ENCODE measurements around the gene WDR93.

Gene WDR93

DNA sequence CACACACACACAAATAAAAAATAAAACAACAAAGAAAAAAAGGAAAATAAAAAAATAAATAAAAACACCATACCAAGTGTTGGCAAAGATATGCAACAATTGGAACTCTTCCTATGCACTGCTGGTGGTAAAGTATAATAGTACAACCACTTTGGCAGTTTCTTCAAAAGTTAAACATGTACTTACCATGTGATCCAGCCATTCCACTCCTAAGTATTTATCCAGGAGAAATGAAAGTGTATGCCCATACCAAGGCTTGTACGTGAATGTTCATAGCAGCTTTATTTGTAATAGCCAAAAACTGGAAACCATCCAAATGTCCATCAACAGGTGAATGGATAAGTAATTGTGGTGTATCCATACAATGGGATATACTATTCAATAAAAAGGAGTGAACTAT, 17.0 kb downstream of the WDR93 start:
- no peak overlapping the region for H3K27ac ChIP-seq
- DNase-seq (ENCODE audit: low spot score): no peak
- TF ChIP-seq CTCF (IDR thresholded peaks at IDR 0.05): no peak
- H3K4me3 ChIP-seq: no peak overlapping the region

DNA sequence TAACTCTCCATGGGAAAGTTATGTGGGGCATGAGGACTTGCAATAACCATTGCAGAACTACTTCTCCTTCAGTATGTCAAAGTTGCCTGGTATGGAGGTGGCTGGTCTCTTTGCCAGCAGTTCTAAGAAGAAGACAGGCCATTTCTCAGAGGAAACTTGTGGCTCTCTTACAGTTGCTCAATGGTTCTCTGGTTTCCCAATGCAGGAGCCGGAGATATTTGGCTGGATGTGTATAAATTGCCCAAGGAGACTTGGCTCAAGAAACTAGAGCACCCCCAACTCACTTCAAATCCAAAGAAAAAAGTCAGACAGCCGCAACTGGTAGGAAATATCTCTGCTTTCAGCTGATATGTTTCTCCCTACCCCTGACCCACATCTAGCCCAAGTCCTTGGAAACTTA, 24.2 kb downstream of the WDR93 start:
- Histone ChIP-seq H3K4me3 (no peak overlapping the region), H3K27ac (no peak overlapping the region)
- TF ChIP-seq CTCF (IDR thresholded peaks at IDR 0.05): no peak
- no peak for DNase-seq (ENCODE audit: low spot score)

DNA sequence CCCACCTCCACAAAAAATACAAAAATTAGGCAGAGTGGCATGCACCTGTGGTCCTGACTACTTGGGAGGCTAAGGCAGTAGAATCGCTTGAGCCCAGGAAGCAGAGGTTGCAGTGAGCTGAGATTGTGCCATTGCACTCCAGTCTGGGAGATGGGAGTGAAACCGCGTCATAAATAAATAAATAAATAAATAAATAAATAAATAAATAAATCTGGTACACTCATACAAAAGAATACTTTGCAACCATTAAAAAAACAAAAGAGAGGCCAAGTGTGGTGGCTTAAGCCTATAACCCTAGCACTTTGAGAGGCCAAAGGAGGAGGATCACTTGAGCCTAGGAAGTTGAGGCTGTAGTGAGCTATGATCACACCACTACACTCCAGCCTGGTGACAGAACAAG, 32.4 kb downstream of the WDR93 start:
- H3K4me3 ChIP-seq: no peak overlapping the region
- no peak for DNase-seq (ENCODE audit: low spot score)
- TF ChIP-seq CTCF (IDR thresholded peaks at IDR 0.05): no peak
- no peak overlapping the region for H3K27ac ChIP-seq

DNA sequence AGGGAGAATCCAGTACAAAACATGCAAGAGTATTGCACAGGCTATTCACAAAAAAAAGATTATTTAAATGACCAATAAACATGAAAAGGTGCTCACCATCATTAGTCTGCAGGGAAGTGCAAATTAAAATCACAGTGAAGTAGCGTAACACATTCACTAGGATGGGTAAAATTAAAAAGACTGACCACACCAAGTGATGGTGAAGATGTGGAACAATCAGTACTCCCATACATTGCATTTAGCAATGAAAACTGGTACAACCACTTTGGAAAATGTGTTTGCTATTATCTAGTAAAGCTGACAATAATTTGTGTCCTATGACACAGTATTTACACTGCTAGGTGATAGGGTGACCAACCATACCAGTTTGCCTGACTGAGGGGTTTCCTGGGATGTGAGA, 34.0 kb downstream of the WDR93 start:
- H3K4me3 ChIP-seq: no peak overlapping the region
- H3K27ac ChIP-seq: no peak overlapping the region
- no peak for TF ChIP-seq CTCF (IDR thresholded peaks at IDR 0.05)
- no peak for DNase-seq (ENCODE audit: low spot score)

- H3K27ac ChIP-seq: no peak overlapping the region
- DNase-seq (ENCODE audit: low spot score): no peak
- H3K4me3 ChIP-seq: no peak overlapping the region
- TF ChIP-seq CTCF (IDR thresholded peaks at IDR 0.05): no peak
Measured at GRCh38 chr15:89725064-89725463, 34.5 kb downstream of the WDR93 start.

GRCh38 chr15:89728254-89728653, 37.6 kb downstream of the WDR93 start:
- peak; percentile 54 for DNase-seq (ENCODE audit: low spot score)
- no peak for TF ChIP-seq CTCF (IDR thresholded peaks at IDR 0.05)
- H3K27ac ChIP-seq: peak overlapping the region in 1 of 2 donors; percentile 54

DNA sequence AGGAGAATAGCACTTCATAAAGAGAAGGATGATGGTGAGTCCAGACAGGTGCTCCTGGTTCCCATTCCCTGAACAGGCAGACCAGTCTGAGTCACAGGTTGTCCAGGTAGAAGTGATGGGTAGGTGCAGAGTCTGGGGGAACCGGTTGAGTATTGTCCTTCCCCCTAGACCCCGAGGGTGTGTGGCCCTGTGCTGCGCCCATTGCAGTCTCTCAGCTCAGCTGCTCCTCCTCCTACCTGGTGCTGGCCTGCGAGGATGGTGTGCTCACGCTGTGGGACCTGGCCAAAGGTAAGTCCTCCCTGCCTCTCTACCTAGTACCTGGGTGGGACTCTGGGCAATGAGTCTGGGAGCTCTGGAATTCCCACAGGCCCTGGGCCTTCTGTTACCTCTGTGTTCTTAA, 40.7 kb downstream of the WDR93 start:
- Histone ChIP-seq H3K4me3 (no peak overlapping the region), H3K27ac (no peak overlapping the region)
- TF ChIP-seq CTCF (IDR thresholded peaks at IDR 0.05): no peak
- peak; percentile 31 for DNase-seq (ENCODE audit: low spot score)

More at GRCh38 chr15:89728254-89728653, 37.6 kb downstream of the WDR93 start:
- no peak overlapping the region for H3K4me3 ChIP-seq
